IPS-18a (cell line): ENCODE results near the gene DDX27.
A peak's percentile ranks its signal among the peaks of the same experiment; 100 is the strongest.

Experiments
- H3K27ac ChIP-seq: one replicate; pipeline ENCODE4 v1.5.1; 2013; ENCODE audit warnings: low read length
- H3K27me3 ChIP-seq: one replicate; pipeline ENCODE4 v1.6.1; 2013; ENCODE audit warnings: mild to moderate bottlenecking, low read length; ENCODE audit not compliant: control insufficient read depth, insufficient read depth
- H3K36me3 ChIP-seq: one replicate; pipeline ENCODE4 v1.6.1; 2013; ENCODE audit warnings: low read depth, low read length; ENCODE audit not compliant: control insufficient read depth
- H3K4me1 ChIP-seq: one replicate; pipeline ENCODE4 v1.6.1; 2013; ENCODE audit warnings: low read depth, low read length; ENCODE audit not compliant: control insufficient read depth
- H3K4me3 ChIP-seq: one replicate; pipeline ENCODE4 v1.5.1; 2013; ENCODE audit warnings: low read length
- H3K9ac ChIP-seq: one replicate; pipeline ENCODE4 v1.6.1; 2013; ENCODE audit warnings: mild to moderate bottlenecking, low read length, moderate library complexity
- H3K9me3 ChIP-seq: one replicate; pipeline ENCODE4 v1.6.1; 2013; ENCODE audit warnings: low read depth, low read length; ENCODE audit not compliant: control insufficient read depth

DDX27 gene

GRCh38 chr20:49281059-49281912, 62.1 kb downstream of the DDX27 start:
- H3K27me3 ChIP-seq = no peaks in the 10 kb centered on the region
- peaks cover 18% of the 10 kb centered on the region for H3K4me1 ChIP-seq
- H3K36me3 ChIP-seq = peaks cover 75% of the 10 kb centered on the region
- peak overlapping the region; percentile 68 for H3K27ac ChIP-seq
- peak overlapping the region; percentile 100 for H3K4me3 ChIP-seq
- H3K9ac ChIP-seq = peak overlapping the region; percentile 98
- peaks cover 9% of the 10 kb centered on the region for H3K9me3 ChIP-seq

GRCh38 chr20:49281913-49282467, 62.8 kb downstream of the DDX27 start:
- Histone ChIP-seq H3K4me1 (peaks cover 16% of the 10 kb centered on the region), H3K9me3 (peaks cover 13% of the 10 kb centered on the region), H3K4me3 (peak overlapping the region; percentile 100), H3K27ac (no peak overlapping the region), H3K9ac (peak overlapping the region; percentile 98), H3K27me3 (no peaks in the 10 kb centered on the region), H3K36me3 (peaks cover 82% of the 10 kb centered on the region)

GRCh38 chr20:49282584-49283171, 63.5 kb downstream of the DDX27 start:
- peaks cover 17% of the 10 kb centered on the region for H3K4me1 ChIP-seq
- peaks cover 14% of the 10 kb centered on the region for H3K9me3 ChIP-seq

GRCh38 chr20:49283176-49283702, 64.0 kb downstream of the DDX27 start:
- Histone ChIP-seq H3K4me1 (peaks cover 23% of the 10 kb centered on the region), H3K4me3 (peak overlapping the region; percentile 100), H3K9me3 (peaks cover 14% of the 10 kb centered on the region), H3K27ac (peak overlapping the region; percentile 3), H3K36me3 (peaks cover 94% of the 10 kb centered on the region), H3K27me3 (no peaks in the 10 kb centered on the region), H3K9ac (peak overlapping the region; percentile 98)

More at GRCh38 chr20:49282584-49283171, 63.5 kb downstream of the DDX27 start:
- H3K27ac ChIP-seq = peak overlapping the region; percentile 3
- no peaks in the 10 kb centered on the region for H3K27me3 ChIP-seq
- peak overlapping the region; percentile 98 for H3K9ac ChIP-seq
- H3K4me3 ChIP-seq = peak overlapping the region; percentile 100
- H3K36me3 ChIP-seq = peaks cover 89% of the 10 kb centered on the region

- Histone ChIP-seq H3K9me3 (peaks cover 10% of the 10 kb centered on the region), H3K36me3 (peaks cover 100% of the 10 kb centered on the region), H3K4me1 (peaks cover 25% of the 10 kb centered on the region), H3K27ac (peak overlapping the region; percentile 3), H3K9ac (peak overlapping the region; percentile 98), H3K4me3 (peak overlapping the region; percentile 100), H3K27me3 (no peaks in the 10 kb centered on the region)
Measured at GRCh38 chr20:49283703-49284625, 64.7 kb downstream of the DDX27 start.

- H3K9me3 ChIP-seq = peaks cover 10% of the 10 kb centered on the region
- H3K4me3 ChIP-seq = peak overlapping the region; percentile 100
- peaks cover 98% of the 10 kb centered on the region for H3K36me3 ChIP-seq
- H3K27ac ChIP-seq = no peak overlapping the region
- peaks cover 28% of the 10 kb centered on the region for H3K4me1 ChIP-seq
- H3K9ac ChIP-seq = peak overlapping the region; percentile 31
- H3K27me3 ChIP-seq = no peaks in the 10 kb centered on the region
Measured at GRCh38 chr20:49284818-49285217, 65.6 kb downstream of the DDX27 start.

- Histone ChIP-seq H3K27ac (no peak overlapping the region), H3K27me3 (no peaks in the 10 kb centered on the region), H3K4me3 (peak overlapping the region; percentile 100), H3K4me1 (peaks cover 28% of the 10 kb centered on the region), H3K9me3 (peaks cover 10% of the 10 kb centered on the region), H3K36me3 (peaks cover 94% of the 10 kb centered on the region), H3K9ac (peak overlapping the region; percentile 31)
Measured at GRCh38 chr20:49285233-49285668, 66.0 kb downstream of the DDX27 start.

- Histone ChIP-seq H3K27ac (no peak overlapping the region), H3K9ac (peak overlapping the region; percentile 0), H3K27me3 (no peaks in the 10 kb centered on the region), H3K9me3 (peaks cover 5% of the 10 kb centered on the region), H3K4me3 (peak overlapping the region; percentile 100), H3K4me1 (peaks cover 26% of the 10 kb centered on the region), H3K36me3 (peaks cover 92% of the 10 kb centered on the region)
Measured at GRCh38 chr20:49285813-49286494, 66.7 kb downstream of the DDX27 start.

GRCh38 chr20:49286689-49287551, 67.7 kb downstream of the DDX27 start:
- H3K9ac ChIP-seq = peak overlapping the region; percentile 18
- H3K27me3 ChIP-seq = no peaks in the 10 kb centered on the region
- H3K27ac ChIP-seq = peak overlapping the region; percentile 58
- peaks cover 5% of the 10 kb centered on the region for H3K9me3 ChIP-seq
- peak overlapping the region; percentile 8 for H3K4me3 ChIP-seq
- H3K4me1 ChIP-seq = peaks cover 25% of the 10 kb centered on the region
- H3K36me3 ChIP-seq = peaks cover 82% of the 10 kb centered on the region
